HPDE6-E6E7 (cell line): ENCODE data around the gene PLVAP.
"Not testable (repeated sequence)": the region's sequence is repeated elsewhere in the genome, so short reads cannot be mapped to it uniquely, and the experiment has no call there.

Experiments
- DNase-seq: peaks from one replicate; pipeline ENCODE4 v3.0.0; 2011; ENCODE audit warnings: missing footprints; ENCODE audit errors: extremely low spot score

The PLVAP gene

GRCh38 chr19:17402982-17403855, 26.1 kb upstream of the PLVAP start:
- DNase-seq, result no peak

DNA sequence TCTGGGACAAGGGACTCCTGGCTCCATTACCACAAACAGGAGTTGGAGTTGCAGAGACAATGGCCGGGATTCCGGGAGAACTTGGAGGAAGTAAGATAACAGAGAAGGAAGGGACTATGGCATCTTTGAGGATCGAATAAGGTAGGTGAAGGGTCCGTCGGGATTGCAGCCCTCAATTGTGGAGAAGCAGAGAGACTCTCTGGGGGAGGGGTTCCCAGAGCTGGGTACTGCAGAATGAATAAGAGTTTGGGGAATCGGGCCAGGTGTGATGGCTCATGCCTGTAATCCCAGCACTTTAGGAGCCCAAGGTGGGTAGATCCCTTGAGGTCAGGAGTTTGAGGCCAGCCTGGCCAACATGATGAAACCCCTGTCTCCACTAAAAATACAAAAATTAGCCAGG, 24.5 kb upstream of the PLVAP start:
- DNase-seq, result no peak

GRCh38 chr19:17398902-17399527, 21.9 kb upstream of the PLVAP start:
- no peak for DNase-seq

GRCh38 chr19:17394891-17395415, 17.8 kb upstream of the PLVAP start:
- DNase-seq, result no peak

GRCh38 chr19:17393914-17394313, 16.8 kb upstream of the PLVAP start, which contains the start of gene CCDC194:
TSS of gene CCDC194 (minus strand) at chr19:17394196. CDS start at chr19:17394158, 38 bp downstream.
- DNase-seq, result no peak

GRCh38 chr19:17393002-17393401, 15.9 kb upstream of the PLVAP start:
- no peak for DNase-seq

DNA sequence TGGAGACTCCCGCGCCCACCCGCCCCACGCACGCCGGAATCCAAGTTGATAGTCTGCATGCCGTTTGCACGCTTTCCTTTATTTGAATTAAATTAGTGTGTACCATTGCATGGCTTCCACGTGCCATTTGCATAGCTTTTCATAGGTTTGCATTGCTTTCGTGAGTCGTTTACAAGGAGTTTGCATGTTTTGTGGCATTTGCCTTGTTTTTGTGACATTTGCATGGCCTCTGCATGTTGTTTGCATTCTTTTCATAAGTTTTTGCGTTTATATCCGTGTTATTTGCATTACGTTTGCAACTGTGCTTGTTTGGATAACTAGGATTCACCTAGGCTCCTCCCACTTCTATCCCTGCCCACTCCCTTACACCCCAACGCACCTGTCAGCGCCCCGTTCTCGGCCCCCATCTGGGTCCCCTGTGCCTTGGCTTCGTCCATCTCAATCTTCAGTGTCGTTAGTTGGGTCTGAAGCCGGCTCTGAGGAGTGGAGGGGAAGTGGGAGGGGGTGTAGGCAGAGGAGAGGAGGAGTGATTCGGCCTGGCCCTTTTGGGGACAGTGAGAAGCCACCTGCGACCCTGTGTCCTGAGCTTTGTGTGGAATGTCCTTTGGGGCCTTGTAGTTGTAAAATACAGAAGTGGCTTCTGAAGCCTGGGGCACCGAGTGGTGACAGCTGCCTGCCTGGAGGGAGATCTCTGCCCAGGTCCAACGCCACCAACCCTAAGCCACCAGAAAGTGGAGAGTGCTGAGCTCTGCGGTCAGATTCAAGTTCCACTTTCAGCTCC, 14.4 kb upstream of the PLVAP start:
- DNase-seq, result no peak

DNA sequence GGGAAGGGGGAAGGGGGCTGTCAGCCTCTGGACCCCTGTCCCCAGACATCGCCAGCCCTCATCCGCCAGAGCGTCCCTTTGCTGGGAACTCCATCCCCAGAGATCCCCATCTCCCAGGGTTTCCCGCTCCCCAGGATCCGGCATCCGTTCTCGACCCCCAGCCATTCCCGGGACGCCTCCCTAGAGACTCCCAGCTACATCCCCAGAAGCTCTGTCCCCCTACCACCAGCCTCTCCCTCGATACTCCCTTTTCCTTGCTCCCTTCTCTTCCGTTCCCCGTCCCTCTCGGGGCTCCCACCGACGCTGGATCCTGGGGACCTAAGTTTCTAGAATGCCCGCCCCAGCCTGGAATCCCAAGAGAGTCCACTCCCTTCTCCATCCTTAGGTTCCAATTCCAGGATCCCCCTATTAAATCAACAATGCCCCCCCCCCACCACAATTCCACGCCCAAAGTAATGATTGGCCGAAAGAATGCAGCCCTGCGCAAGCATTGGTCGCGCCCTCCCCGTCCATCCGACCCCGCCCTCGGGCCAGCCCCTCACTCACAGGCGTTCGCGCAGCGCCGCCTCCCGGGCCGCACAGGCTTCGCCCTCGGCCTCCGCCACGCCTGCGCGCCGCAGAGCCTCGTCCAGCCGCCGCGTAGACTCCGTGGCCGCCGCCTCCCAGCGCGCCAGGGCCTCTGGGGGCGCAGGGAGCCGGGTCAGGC, 13.7 kb upstream of the PLVAP start:
- DNase-seq, result peak; percentile 85

- DNase-seq, result no peak
These were observed 13.0 kb upstream of the PLVAP start for GRCh38 chr19:17389957-17390664.

DNA sequence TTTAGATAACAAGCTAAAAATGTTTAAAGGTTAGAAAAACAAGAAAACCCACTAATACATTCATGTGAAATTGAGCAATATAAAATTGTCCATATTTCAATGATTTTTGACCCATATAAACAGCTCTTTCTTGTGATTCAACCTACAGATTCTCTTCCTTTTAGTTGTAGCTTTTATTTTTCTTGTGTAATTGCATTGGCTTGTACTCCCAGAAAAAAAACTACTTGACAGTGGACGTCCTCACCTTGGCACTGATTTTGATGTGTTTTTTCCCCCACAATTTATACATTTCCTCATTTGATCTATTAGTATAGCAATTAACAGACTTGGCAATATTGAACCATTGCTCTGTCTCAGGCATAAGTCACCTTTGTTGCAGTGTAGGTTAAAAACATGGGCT, 12.1 kb upstream of the PLVAP start:
- no peak for DNase-seq

- DNase-seq, result no peak
These were observed 8.9 kb upstream of the PLVAP start for GRCh38 chr19:17385878-17386611.

GRCh38 chr19:17380426-17381138, 3.4 kb upstream of the PLVAP start:
- no peak for DNase-seq

GRCh38 chr19:17379221-17379631, 2.1 kb upstream of the PLVAP start:
- no peak for DNase-seq

DNA sequence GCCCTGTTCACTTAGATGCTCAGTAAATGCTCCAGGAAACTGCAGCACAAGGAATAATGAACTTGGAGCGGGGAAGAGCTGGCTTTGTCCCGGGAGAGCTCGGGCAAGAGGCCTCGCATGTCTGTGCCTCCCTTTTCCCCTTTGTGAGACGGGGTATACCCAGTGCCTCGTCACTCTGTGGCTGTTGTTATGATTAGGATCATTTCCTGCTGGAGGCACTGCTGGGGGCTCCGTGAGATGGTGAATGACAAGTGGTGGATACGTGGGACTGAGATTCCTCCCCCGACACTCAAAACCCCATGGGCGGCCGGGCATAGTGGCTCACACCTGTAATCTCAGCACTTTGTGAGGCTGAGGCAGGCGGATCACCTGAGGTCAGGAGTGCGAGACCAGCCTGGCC, 1.1 kb upstream of the PLVAP start:
- DNase-seq, result no peak

GRCh38 chr19:17370026-17370587, 7.0 kb downstream of the PLVAP start:
- no peak for DNase-seq

DNA sequence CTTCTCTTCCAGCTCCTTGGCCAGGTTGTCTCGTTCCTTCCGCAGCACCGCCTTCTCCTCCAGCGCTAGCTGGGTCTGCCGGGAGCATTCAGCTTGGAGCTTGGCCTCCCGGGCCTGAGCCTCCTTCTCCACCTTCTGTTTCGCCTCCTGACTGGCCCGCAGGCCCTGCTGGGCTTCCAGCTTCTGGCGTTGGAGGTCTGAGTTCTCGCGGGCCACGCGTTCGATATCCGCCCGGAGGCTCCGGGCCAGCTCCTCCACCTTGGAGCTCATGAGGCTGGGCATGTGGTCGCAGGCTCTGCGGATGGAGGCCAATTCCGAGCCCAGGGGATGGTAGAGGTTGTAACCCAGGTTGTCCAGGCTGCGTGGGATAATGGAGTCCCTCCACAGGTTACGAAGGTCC, 11.8 kb downstream of the PLVAP start:
- DNase-seq, result no peak

DNA sequence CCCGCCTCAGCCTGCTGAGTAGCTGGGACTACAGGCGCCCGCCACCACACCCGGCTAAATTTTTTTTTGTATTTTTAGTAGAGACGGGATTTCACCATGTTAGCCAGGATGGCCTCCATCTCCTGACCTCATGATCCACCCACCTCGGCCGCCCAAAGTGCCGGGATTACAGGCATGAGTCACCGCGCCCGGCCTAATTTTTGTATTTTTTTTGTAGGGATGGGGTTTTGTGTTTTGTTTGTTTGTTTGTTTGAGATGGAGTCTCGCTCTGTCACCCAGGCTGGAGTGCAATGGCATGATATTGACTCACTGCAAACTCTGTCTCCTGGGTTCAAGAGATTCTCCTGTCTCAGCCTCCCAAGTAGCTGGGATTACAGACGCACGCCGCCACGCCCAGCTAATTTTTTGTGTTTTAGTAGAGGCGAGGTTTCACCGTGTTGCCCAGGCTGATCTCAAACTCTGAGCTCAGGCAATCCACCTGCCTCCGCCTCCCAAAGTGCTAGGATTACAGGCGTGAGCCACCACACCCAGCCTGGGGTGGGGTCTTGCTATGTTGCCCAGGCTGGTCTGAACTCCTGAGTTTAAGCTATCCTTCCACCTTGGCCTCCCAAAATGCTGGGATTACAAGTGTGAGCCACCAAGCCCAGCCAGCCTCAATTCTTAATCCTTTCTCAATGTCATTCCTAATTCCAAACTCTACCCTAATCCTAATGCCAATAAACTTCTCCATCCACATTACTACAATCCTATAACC, 13.1 kb downstream of the PLVAP start:
- not testable (repeated sequence) for DNase-seq
